Stimulated activated CD4-positive, alpha-beta T cell treated with anti-CD3 and anti-CD28 coated beads, TNF-alpha, amount 100 ng/mL, for 1 hour (primary cell): ENCODE data around the gene CDC42BPG.
"Not testable (repeated sequence)": the region's sequence is repeated elsewhere in the genome, so short reads cannot be mapped to it uniquely, and the experiment has no call there.

Source experiments
- DNase-seq, 3 donors: peaks; one replicate each; pipeline ENCODE4 v3.0.0-alpha.2; 2020; ENCODE audit warnings: low read depth in 3 of 3, low spot score in 1 of 3

The CDC42BPG gene

GRCh38 chr11:64852804-64853509 lies 8.5 kb upstream of the CDC42BPG start:
- no peak for DNase-seq

GRCh38 chr11:64851831-64852351 lies 7.4 kb upstream of the CDC42BPG start:
- DNase-seq = no peak

GRCh38 chr11:64850979-64851567 lies 6.6 kb upstream of the CDC42BPG start:
- no peak for DNase-seq

- DNase-seq = no peak
Measured at GRCh38 chr11:64849598-64850356, 5.3 kb upstream of the CDC42BPG start.

GRCh38 chr11:64848826-64849597 lies 4.6 kb upstream of the CDC42BPG start:
- DNase-seq = no peak

- DNase-seq = no peak
Measured at GRCh38 chr11:64848214-64848825, 3.9 kb upstream of the CDC42BPG start.

GRCh38 chr11:64846998-64847666 lies 2.7 kb upstream of the CDC42BPG start:
- peak; percentile 82 to 95 (median 83) for DNase-seq

GRCh38 chr11:64845776-64846129 lies 1.3 kb upstream of the CDC42BPG start:
- DNase-seq = not testable (repeated sequence)

GRCh38 chr11:64845129-64845775 lies 799 bp upstream of the CDC42BPG start:
- DNase-seq = no peak

- DNase-seq = no peak
Measured at GRCh38 chr11:64843686-64844329, 645 bp downstream of the CDC42BPG start.

- DNase-seq = no peak
Measured at GRCh38 chr11:64842851-64843685, 1.4 kb downstream of the CDC42BPG start.

GRCh38 chr11:64842366-64842759 lies 2.1 kb downstream of the CDC42BPG start:
- no peak for DNase-seq

- DNase-seq = no peak
Measured at GRCh38 chr11:64841592-64842365, 2.7 kb downstream of the CDC42BPG start.

- no peak for DNase-seq
Measured at GRCh38 chr11:64839887-64840782, 4.3 kb downstream of the CDC42BPG start.

- DNase-seq = no peak
Measured at GRCh38 chr11:64839335-64839734, 5.1 kb downstream of the CDC42BPG start.

- no peak for DNase-seq
Measured at GRCh38 chr11:64838600-64839334, 5.7 kb downstream of the CDC42BPG start.
